ENCODE measurements around the gene PLPPR3. TPM values are rescaled to one million over a fixed set of nuclear protein-coding genes. Genes with fewer than 3 reads are reported as not detected.

Gene PLPPR3
- total RNA-seq, 1 experiment from 2014 or later = 57.9 TPM

DNA sequence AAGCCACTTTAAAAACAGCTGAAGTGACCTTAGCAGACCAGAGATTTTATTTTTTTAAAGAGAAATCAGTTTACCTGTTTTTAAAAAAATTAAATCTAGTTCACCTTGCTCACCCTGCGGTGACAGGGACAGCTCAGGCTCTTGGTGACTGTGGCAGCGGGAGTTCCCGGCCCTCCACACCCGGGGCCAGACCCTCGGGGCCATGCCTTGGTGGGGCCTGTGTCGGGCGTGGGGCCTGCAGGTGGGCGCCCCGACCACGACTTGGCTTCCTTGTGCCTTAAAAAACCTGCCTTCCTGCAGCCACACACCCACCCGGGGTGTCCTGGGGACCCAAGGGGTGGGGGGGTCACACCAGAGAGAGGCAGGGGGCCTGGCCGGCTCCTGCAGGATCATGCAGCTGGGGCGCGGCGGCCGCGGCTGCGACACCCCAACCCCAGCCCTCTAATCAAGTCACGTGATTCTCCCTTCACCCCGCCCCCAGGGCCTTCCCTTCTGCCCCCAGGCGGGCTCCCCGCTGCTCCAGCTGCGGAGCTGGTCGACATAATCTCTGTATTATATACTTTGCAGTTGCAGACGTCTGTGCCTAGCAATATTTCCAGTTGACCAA, 10.8 kb downstream of the PLPPR3 start:
- no peak overlapping the region for H2BK120ac ChIP-seq (ENCODE audit: low read depth, low read length, poor library complexity, severe bottlenecking)
- no peak overlapping the region for H3K9ac ChIP-seq (ENCODE audit: extremely low read depth, insufficient read length, low read length)
- no peak overlapping the region for H3K14ac ChIP-seq (ENCODE audit: insufficient read depth, low read length)
- no peak overlapping the region for H3K56ac ChIP-seq (ENCODE audit: insufficient read length, low read depth, low read length)
- H3K4me2 ChIP-seq (ENCODE audit: insufficient read depth, insufficient read length, low read length) = no peak overlapping the region
- no peak overlapping the region for H4K8ac ChIP-seq (replicated peaks; ENCODE audit: insufficient read length, low read depth, low read length)
- H2AFZ ChIP-seq (ENCODE audit: low read length) = no peak overlapping the region
- H3K27me3 ChIP-seq (ENCODE audit: insufficient read depth, low read length) = no peaks in the 10 kb centered on the region
- DNase-seq = peak; percentile 38
- TF ChIP-seq, protein P1, sequence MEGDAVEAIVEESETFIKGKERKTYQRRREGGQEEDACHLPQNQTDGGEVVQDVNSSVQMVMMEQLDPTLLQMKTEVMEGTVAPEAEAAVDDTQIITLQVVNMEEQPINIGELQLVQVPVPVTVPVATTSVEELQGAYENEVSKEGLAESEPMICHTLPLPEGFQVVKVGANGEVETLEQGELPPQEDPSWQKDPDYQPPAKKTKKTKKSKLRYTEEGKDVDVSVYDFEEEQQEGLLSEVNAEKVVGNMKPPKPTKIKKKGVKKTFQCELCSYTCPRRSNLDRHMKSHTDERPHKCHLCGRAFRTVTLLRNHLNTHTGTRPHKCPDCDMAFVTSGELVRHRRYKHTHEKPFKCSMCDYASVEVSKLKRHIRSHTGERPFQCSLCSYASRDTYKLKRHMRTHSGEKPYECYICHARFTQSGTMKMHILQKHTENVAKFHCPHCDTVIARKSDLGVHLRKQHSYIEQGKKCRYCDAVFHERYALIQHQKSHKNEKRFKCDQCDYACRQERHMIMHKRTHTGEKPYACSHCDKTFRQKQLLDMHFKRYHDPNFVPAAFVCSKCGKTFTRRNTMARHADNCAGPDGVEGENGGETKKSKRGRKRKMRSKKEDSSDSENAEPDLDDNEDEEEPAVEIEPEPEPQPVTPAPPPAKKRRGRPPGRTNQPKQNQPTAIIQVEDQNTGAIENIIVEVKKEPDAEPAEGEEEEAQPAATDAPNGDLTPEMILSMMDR (conservative IDR thresholded peaks at IDR 0.05) = no peak
- H3K79me2 ChIP-seq (ENCODE audit: insufficient read depth, low read length) = no peaks in the 10 kb centered on the region
- Mint-ChIP-seq H3K36me3 (ENCODE audit: insufficient read depth in 1 of 3, low read depth in 3 of 3) (peaks cover 37 to 63% (median 61%) of the 10 kb centered on the region in 3 experiments), H3K4me1 (0 out of 4 replicates have a peak, but pooled peaks cover 0 to 3% of the 10 kb centered on the region in 2 experiments), H3K27me3 (ENCODE audit: low read depth) (peaks cover 3% of the 10 kb centered on the region; the same call in 1 of the 2 replicates), H3K9me3 (no peaks in the 10 kb centered on the region; a peak in 1 of 5 replicates), H3K27ac (peak overlapping the region in 1 of 3 experiments; percentile 91; a peak in 2 of 7 replicates), H3K4me3 (no peak overlapping the region)
- H3K9me3 ChIP-seq (ENCODE audit: control insufficient read depth, low read depth, low read length) = no peaks in the 10 kb centered on the region
- no peak overlapping the region for H3K4ac ChIP-seq (ENCODE audit: low read depth, low read length)
- H3K79me1 ChIP-seq (ENCODE audit: insufficient read depth, low read depth, low read length, poor library complexity, severe bottlenecking) = peaks cover 4% of the 10 kb centered on the region
- H2BK15ac ChIP-seq (ENCODE audit: low read depth, low read length) = no peak overlapping the region
- no peak overlapping the region for H4K5ac ChIP-seq (ENCODE audit: insufficient read length, low read depth, low read length)
- H4K20me1 ChIP-seq (ENCODE audit: control insufficient read depth, insufficient read depth, insufficient read length) = no peaks in the 10 kb centered on the region
- H3T11ph ChIP-seq (ENCODE audit: low read length) = no peak overlapping the region
- no peak overlapping the region for H3K23ac ChIP-seq (ENCODE audit: insufficient read length, low read depth, low read length)
- H2BK20ac ChIP-seq (ENCODE audit: low read depth, low read length, poor library complexity, severe bottlenecking) = no peak overlapping the region
- no peak overlapping the region for H4K91ac ChIP-seq (ENCODE audit: insufficient read length, low read depth, low read length)
- no peak overlapping the region for H2AK5ac ChIP-seq (ENCODE audit: insufficient read length, low read length)
- H3K23me2 ChIP-seq (ENCODE audit: insufficient read length, low read depth, low read length, poor library complexity, severe bottlenecking) = no peaks in the 10 kb centered on the region
- no peak overlapping the region for H2BK5ac ChIP-seq (ENCODE audit: insufficient read length, low read length)
- H3K4me1 ChIP-seq (ENCODE audit: insufficient read depth, low read length) = no peaks in the 10 kb centered on the region
- H3K27ac ChIP-seq (ENCODE audit: insufficient read length, low read depth, low read length) = no peak overlapping the region
- WGBS (ENCODE audit: extremely low coverage, insufficient read length, low lambda C conversion rate) = no CpG with 5 or more reads among the region's 25 CpGs
- no peak overlapping the region for H3K18ac ChIP-seq (ENCODE audit: insufficient read length, low read depth, low read length)
- H2BK12ac ChIP-seq (ENCODE audit: insufficient read length, low read depth, low read length) = no peak overlapping the region

All from H9 (cell line).